Adipocyte (in vitro differentiated cells): ENCODE results near the gene ZNF786.
"Not testable (repeated sequence)": the region's sequence is repeated elsewhere in the genome, so short reads cannot be mapped to it uniquely, and the experiment has no call there.

ENCODE experiments used
- DNase-seq: peaks from one replicate; pipeline ENCODE4 v3.0.0-alpha.2; 2015; ENCODE audit warnings: low read depth
- H3K27me3 ChIP-seq: replicated peaks from 2 replicates; pipeline ENCODE4 v1.7.0; 2013; ENCODE audit warnings: mild to moderate bottlenecking, low read length, moderate library complexity; ENCODE audit not compliant: control insufficient read depth, insufficient read depth
- H3K36me3 ChIP-seq: 2 replicates; pipeline ENCODE4 v1.7.0; 2013; ENCODE audit warnings: low read length, mild to moderate bottlenecking, moderate library complexity; ENCODE audit not compliant: control insufficient read depth, insufficient read depth, severe bottlenecking
- H3K4me1 ChIP-seq: 2 replicates; pipeline ENCODE4 v1.7.0; 2013; ENCODE audit warnings: mild to moderate bottlenecking, low read length, moderate library complexity; ENCODE audit not compliant: control insufficient read depth, insufficient read depth
- H3K4me3 ChIP-seq: 2 replicates; pipeline ENCODE4 v1.7.0; 2013; ENCODE audit warnings: mild to moderate bottlenecking, low read length, moderate library complexity
- H3K9ac ChIP-seq: 2 replicates; pipeline ENCODE4 v1.7.0; 2013; ENCODE audit warnings: mild to moderate bottlenecking, low read length, moderate library complexity
- H3K9me3 ChIP-seq: 2 replicates; pipeline ENCODE4 v1.7.0; 2013; ENCODE audit warnings: mild to moderate bottlenecking, low read length, moderate library complexity; ENCODE audit not compliant: control insufficient read depth

ZNF786 gene

DNA sequence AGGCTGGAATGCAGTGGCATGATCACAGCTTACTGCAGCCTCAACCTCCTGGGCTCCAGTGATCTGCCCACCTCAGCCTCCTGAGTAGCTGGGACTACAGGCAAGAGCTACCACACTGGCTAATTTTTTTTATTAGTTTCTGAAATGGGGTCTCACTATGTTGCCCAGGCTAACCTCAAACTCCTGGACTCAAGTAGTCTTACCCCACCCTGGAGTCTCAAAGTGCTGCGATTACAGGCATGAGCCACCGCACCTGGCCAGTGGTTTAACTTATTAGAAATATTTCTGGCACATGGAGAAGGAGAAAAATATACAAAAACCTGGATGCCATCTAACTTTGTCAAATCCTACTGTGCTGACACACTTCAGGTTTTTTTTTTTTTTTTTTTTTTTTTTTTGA, 15.2 kb downstream of the ZNF786 start:
- H3K9me3 ChIP-seq, result no peaks in the 10 kb centered on the region
- H3K4me3 ChIP-seq, result no peak overlapping the region
- H3K36me3 ChIP-seq, result peaks cover 27% of the 10 kb centered on the region
- no peaks in the 10 kb centered on the region for H3K27me3 ChIP-seq
- no peak for DNase-seq
- no peak overlapping the region for H3K9ac ChIP-seq
- H3K4me1 ChIP-seq, result no peaks in the 10 kb centered on the region

DNA sequence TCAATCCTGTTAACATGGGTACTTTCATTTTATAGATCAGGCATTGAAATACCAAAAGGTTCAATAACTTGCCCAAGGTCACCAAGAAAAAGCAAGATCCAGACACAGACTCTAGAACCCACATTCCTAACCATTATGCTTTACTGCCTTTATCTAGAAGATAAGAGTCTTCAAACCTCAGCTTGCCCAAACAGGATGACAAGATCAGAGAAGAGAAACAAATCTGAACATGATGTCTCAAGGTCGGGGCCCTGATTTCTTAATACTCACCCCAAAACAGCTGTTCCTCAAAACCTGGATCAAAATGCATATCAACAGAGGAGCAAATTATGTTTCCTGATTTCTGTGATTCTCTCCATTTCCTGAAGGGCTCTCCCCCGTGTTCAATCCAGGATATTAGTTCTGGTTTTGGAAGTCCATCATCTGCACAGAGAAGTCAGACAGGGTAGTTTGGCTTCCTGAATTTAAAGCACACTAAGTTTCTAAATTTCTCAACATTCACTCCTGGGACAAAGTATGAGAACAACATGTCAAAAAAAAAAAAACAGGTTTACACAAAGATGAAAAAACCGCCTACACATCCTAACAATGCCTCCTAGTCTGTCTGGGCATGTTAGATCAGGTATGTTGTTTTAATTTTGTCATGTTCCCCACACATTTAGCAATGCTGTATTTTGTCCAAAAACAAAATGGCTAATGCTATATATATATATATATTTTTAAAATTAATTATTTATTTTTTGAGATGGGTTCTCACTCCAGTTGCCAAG, 16.2 kb downstream of the ZNF786 start:
- Histone ChIP-seq H3K36me3 (peaks cover 30% of the 10 kb centered on the region), H3K9ac (no peak overlapping the region), H3K9me3 (no peaks in the 10 kb centered on the region), H3K4me1 (no peaks in the 10 kb centered on the region), H3K27me3 (no peaks in the 10 kb centered on the region), H3K4me3 (no peak overlapping the region)
- no peak for DNase-seq

DNA sequence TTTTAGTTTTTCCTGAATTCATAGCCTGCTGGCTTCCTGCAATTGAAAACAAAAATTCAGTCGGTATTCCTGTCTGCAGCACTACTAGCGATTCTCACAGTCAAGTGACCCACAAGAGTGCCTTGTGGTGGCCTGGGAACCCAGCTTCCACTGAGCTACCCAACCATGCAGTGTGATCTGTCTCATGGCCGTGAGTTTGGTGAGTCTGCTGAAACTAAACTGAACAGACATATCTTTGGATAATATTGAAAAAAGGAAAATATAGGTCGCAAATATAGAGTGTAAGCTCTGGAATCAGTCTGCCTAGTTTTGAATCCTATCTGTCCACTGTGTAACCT, 18.1 kb downstream of the ZNF786 start:
- Histone ChIP-seq H3K36me3 (peaks cover 35% of the 10 kb centered on the region), H3K4me1 (no peaks in the 10 kb centered on the region), H3K9ac (no peak overlapping the region), H3K9me3 (no peaks in the 10 kb centered on the region), H3K27me3 (no peaks in the 10 kb centered on the region), H3K4me3 (no peak overlapping the region)
- no peak for DNase-seq

DNA sequence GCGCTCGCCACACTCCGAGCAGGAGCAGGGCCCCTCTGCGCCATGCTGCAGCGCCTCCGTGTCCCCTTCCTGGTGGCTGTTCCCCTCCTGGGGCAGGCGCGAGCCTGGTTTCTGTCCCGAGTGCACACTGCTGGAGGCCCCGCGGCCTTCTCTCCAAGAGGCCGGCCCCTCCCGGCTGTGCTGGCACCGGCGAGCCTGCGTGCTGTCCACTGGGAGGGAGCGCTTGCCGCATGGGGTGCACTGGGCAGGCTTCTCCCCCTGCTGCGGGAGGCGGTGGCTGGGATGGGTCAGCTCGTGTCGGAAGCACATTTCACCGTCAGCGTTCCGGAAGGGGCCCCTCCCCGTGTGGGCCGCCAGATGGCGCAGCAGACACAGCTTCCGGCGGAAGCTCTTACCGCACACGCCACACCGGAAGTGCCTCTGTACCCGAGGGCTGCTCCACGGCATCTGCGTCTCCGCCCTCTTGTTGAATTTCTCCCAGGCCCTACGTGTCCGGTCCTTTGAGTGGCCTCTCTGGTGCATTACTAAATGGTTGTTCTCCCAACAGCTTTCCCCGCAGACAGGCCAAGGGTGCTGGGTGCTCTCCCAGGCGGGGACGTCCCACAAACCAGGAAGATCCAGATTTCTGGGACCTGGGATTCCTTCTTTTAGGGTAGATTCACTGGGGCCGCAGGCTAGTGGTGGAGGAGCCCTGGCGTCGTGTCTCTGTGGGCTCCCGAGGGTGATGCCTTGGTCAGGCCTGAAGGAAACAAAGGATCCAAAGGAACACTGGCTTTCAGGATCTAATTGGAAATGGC, 18.7 kb downstream of the ZNF786 start:
- no peaks in the 10 kb centered on the region for H3K27me3 ChIP-seq
- DNase-seq, result no peak
- no peak overlapping the region for H3K4me3 ChIP-seq
- peaks cover 35% of the 10 kb centered on the region for H3K36me3 ChIP-seq
- no peaks in the 10 kb centered on the region for H3K9me3 ChIP-seq
- H3K9ac ChIP-seq, result no peak overlapping the region
- H3K4me1 ChIP-seq, result no peaks in the 10 kb centered on the region

DNA sequence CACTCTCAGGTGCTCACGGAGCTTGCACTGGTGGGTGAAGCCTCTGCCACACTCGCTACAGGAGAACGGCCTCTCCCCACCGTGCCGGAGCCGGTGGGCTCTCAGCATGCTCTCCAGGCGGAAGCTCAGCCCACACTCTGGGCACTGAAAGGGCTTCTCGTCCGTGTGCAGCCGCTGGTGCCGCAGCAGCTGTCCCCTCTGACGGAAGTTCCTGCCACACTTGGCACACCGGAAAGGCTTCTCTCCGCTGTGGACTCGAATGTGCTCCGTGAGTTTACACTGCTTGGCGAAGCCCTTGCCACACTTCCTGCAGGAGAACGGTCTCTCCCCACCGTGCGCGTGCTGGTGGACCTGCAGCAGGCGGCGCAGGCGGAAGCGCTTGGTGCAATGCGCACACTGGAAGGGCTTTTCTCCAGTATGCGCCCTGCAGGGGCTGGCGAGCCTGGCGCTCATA, 19.3 kb downstream of the ZNF786 start:
- H3K4me3 ChIP-seq, result no peak overlapping the region
- DNase-seq, result no peak

DNA sequence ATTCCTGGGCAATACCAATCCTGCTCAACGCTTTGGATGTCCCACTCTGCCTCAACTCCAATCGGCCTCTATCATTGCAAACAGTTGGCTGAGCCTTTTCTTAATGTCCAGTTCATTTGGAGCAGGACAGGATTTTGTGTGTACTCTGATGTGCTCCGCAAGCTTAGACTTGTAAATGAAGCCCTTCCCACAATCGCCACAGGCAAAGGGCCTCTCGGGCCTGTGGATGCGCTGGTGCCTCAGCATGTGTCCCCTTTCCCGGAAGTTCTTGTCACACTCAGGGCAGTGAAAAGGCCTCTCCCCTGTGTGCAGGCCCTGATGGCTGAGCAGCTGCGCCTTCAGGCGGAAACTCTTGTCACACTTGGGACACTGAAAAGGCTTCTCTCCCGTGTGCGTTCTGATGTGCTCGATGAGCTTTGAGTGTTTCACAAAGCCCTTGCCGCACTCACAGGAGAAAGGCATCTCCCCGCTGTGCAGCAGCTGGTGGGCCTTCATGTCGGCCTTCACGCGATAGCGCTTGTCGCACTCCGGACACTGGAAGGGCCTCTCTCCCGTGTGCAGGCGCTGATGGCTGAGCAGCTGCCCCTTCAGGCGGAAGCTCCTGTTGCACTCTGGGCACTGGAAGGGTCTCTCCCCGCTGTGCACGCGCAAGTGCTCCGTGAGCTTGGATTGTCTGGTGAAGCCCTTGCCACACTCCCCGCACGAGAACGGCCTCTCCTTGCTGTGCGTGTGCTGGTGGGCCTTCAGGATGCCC, 20.0 kb downstream of the ZNF786 start:
- DNase-seq, result no peak
- no peaks in the 10 kb centered on the region for H3K4me1 ChIP-seq
- peaks cover 35% of the 10 kb centered on the region for H3K36me3 ChIP-seq
- H3K9me3 ChIP-seq, result no peaks in the 10 kb centered on the region
- no peak overlapping the region for H3K4me3 ChIP-seq
- no peak overlapping the region for H3K9ac ChIP-seq
- no peaks in the 10 kb centered on the region for H3K27me3 ChIP-seq

More for the DNA sequence above, 19.3 kb downstream of the ZNF786 start:
- no peaks in the 10 kb centered on the region for H3K4me1 ChIP-seq
- H3K9ac ChIP-seq, result no peak overlapping the region
- H3K36me3 ChIP-seq, result peaks cover 35% of the 10 kb centered on the region
- H3K27me3 ChIP-seq, result no peaks in the 10 kb centered on the region
- no peaks in the 10 kb centered on the region for H3K9me3 ChIP-seq

DNA sequence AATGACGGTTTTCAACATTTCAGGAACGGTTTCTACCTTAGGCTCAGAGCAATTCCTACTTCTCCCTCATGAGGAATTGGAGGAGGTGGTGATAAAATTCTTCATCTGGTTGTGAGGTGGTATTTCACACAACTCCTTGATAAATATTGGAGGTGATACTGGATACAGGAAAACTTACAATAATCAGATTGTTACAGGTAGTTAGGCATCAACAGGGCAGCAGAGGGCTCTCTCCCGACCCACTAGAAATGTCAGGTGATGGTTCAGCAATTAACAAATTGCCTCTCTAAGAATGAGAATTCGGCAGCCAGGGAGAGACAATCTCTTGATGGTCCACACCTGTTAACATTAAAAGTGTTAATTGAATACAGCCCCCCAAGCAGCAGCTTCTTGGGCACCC, 22.6 kb downstream of the ZNF786 start:
- Histone ChIP-seq H3K4me3 (no peak overlapping the region), H3K27me3 (no peaks in the 10 kb centered on the region), H3K36me3 (peaks cover 33% of the 10 kb centered on the region), H3K9me3 (no peaks in the 10 kb centered on the region), H3K4me1 (no peaks in the 10 kb centered on the region), H3K9ac (no peak overlapping the region)
- DNase-seq, result no peak

DNA sequence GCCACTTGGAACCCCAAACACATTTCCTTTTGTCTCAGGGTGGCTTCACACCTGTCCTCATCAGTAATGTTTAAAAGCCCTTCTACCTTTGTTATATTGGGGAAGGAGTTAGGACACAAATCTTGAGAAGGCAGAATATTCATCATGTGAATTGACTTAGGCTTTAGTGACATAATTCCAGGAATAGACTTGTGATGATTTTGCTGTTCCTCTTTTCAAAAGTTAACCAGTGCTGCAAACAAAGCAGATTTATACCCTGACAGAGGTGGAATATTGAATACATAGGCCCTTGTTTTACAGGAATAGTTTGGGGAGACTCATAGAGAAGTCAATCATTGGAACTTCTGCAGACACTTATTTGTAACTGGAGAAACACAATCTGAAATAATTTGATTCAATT, 27.0 kb downstream of the ZNF786 start:
- no peak for DNase-seq
- H3K36me3 ChIP-seq, result peaks cover 5% of the 10 kb centered on the region
- H3K9me3 ChIP-seq, result no peaks in the 10 kb centered on the region
- H3K4me3 ChIP-seq, result no peak overlapping the region
- H3K9ac ChIP-seq, result no peak overlapping the region
- H3K27me3 ChIP-seq, result no peaks in the 10 kb centered on the region
- H3K4me1 ChIP-seq, result no peaks in the 10 kb centered on the region

DNA sequence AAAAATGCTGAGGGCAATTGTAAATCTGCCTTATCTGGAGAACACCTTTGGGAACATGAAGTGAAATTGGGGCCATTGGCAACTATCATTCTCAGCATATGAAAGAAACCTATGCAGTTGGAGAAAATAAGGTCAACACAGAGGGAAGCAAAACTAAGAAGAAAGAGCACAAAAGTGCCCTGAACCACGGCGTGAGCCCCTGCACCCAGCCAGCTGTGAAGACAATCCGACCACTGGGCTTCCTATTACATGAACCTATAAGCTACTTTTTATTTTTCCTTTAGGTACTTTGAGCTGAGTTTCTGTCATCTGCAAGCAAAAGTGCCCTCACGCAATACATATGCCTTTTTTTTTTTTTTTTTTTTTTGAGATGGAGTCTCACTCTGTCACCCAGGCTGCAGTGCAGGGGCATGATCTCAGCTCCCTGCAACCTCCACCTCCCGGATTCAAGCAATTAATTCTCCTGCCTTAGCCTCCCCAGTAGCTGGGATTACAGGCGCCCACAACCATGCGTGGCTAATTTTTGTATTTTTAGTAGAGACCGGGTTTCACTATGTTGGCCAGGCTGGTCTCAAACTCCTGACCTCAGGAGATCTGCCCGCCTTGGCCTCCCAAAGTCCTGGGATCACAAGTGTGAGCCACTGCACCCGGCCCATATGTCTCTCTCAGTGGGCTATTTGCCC, 28.2 kb downstream of the ZNF786 start:
- not testable (repeated sequence) for DNase-seq, H3K36me3 ChIP-seq, H3K4me1 ChIP-seq, H3K4me3 ChIP-seq, H3K9me3 ChIP-seq, H3K27me3 ChIP-seq, H3K9ac ChIP-seq

DNA sequence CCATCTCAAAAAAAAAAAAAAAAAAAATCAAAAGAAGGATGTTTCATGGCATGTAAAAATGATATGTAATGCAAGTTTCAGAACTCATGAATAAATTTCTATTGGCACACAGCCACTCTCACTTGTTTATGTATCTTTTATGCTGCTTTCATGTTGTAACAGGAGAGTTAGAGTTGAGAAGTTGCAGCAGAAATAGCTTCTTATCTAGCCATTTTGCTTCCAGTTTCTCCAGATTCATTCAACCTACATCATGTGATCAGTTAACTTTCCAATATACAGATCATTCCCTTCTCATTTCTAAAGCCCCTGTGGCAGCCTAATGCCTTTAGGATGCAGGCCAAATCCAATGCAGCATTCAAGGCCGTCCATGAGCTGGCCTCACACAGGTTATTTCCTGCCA, 30.4 kb downstream of the ZNF786 start:
- no peaks in the 10 kb centered on the region for H3K9me3 ChIP-seq
- H3K27me3 ChIP-seq, result no peaks in the 10 kb centered on the region
- H3K4me1 ChIP-seq, result no peaks in the 10 kb centered on the region
- DNase-seq, result peak; percentile 23
- H3K4me3 ChIP-seq, result no peak overlapping the region
- H3K9ac ChIP-seq, result no peak overlapping the region
- H3K36me3 ChIP-seq, result no peaks in the 10 kb centered on the region

DNA sequence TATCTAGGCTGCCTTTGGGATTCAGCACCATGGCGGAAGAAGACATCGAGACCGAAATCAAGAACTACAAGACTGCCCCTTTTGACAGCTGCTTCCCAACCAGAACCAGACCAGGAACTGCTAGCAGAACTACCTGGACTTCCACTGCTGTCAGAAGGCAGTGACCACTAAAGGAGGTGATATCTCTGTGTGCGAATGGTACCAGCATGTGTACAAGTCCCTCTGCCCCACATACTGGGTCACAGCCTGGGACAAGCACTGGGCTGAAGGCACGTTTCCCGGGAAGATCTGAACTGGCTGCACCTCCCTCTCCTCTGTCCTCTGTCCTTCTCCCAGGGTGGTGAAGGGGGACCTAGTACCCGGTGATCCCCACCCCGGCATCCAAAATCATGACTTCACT, 36.6 kb downstream of the ZNF786 start:
- no peak overlapping the region for H3K4me3 ChIP-seq
- no peaks in the 10 kb centered on the region for H3K4me1 ChIP-seq
- H3K27me3 ChIP-seq, result peaks cover 4% of the 10 kb centered on the region
- no peak for DNase-seq
- H3K36me3 ChIP-seq, result no peaks in the 10 kb centered on the region
- H3K9ac ChIP-seq, result no peak overlapping the region
- H3K9me3 ChIP-seq, result no peaks in the 10 kb centered on the region
